Transverse colon (tissue), 4 donors: ENCODE measurements around the gene MYO1A.
"Not testable (repeated sequence)": the region's sequence is repeated elsewhere in the genome, so short reads cannot be mapped to it uniquely, and the experiment has no call there.

Source experiments
- CTCF ChIP-seq, 5 experiments: fragments of 200-600 bp in 3 of 5; fragments of 450-650 bp in 2 of 5; sonication (generic) in 3 of 5; IDR thresholded peaks; 1 replicate in 2 of 5; 2 replicates in 3 of 5; pipeline ENCODE4 v1.5.1; 2016 to 2017; ENCODE audit warnings: antibody characterized with exemption in 5 of 5, inconsistent platforms in 3 of 5, mild to moderate bottlenecking in 2 of 5, moderate library complexity in 1 of 5
- POLR2AphosphoS5 ChIP-seq, 3 donors: sonication (generic); formaldehyde crosslinking; IDR thresholded peaks; one replicate each; pipeline ENCODE4 v1.6.1; 2016; ENCODE audit warnings: antibody characterized with exemption in 3 of 3

DNA sequence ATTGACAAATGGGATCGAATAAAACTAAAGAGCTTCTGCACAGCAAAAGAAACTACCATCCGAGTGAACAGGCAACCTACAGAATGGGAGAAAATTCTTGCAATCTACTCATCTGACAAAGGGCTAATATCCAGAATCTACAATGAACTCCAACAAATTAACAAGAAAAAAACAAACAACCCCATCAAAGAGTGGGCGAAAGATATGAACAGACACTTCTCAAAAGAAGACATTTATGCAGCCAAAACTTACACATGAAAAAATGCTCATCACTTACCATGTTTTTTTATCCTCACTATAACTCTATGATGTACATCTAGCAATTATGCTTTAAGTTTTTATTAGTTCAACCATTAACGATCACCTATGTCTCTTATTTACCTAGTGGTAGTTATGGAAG is 4.0 kb upstream of the MYO1A start:
- TF ChIP-seq CTCF, POLR2AphosphoS5 (IDR thresholded peaks at IDR 0.05): not testable (repeated sequence)
